AG09319 (cell line): ENCODE data around the gene TLE3.

Experiments
- DNase-seq: peaks from one replicate; pipeline ENCODE4 v3.0.0-alpha.2; 2010; ENCODE audit warnings: low read depth; ENCODE audit errors: extremely low read depth
- TF ChIP-seq, protein P1 (sequence below): IDR thresholded peaks from 2 replicates; pipeline ENCODE4 v1.5.1; 2011; ENCODE audit warnings: low read depth, mild to moderate bottlenecking, inconsistent platforms, low read length, moderate library complexity

TLE3 gene

GRCh38 chr15:70064441-70064840 is 33.3 kb downstream of the TLE3 start:
- TF ChIP-seq, protein P1, sequence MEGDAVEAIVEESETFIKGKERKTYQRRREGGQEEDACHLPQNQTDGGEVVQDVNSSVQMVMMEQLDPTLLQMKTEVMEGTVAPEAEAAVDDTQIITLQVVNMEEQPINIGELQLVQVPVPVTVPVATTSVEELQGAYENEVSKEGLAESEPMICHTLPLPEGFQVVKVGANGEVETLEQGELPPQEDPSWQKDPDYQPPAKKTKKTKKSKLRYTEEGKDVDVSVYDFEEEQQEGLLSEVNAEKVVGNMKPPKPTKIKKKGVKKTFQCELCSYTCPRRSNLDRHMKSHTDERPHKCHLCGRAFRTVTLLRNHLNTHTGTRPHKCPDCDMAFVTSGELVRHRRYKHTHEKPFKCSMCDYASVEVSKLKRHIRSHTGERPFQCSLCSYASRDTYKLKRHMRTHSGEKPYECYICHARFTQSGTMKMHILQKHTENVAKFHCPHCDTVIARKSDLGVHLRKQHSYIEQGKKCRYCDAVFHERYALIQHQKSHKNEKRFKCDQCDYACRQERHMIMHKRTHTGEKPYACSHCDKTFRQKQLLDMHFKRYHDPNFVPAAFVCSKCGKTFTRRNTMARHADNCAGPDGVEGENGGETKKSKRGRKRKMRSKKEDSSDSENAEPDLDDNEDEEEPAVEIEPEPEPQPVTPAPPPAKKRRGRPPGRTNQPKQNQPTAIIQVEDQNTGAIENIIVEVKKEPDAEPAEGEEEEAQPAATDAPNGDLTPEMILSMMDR: no peak
- DNase-seq: no peak

GRCh38 chr15:70063980-70064379 is 33.7 kb downstream of the TLE3 start:
- TF ChIP-seq, protein P1: no peak
- DNase-seq: no peak

GRCh38 chr15:70063261-70063925 is 34.3 kb downstream of the TLE3 start:
- TF ChIP-seq, protein P1: no peak
- no peak for DNase-seq

DNA sequence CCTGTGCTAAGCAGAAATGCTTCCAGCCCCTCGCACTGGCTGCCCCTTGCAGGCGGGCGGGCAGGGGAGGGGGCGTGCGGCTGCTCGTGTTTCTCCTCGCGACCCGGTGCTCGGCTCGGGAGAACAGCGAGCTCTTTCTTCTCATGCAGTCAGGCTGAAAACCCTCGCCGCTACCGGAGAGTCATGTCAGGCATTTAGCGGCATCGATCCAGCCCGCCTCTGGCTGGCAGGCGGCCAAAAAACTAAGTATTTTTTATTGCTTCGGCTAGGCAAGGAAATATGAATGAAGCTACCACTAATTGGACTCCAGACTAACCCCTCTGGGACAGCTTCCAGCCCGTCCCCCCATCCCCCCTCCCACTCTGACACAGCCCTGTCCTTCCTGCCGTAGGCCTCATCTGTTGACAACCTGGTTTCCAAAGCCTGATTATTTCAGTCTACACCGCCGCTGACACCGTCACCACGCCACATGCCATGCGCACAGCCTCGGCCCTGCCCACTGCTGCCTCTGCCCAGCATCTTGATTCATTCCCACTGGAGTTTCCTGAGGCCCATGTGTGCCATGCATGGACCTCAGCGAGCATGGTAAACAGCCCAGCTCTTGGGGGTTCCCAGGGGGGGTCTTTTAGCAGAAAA is 35.3 kb downstream of the TLE3 start:
- TF ChIP-seq, protein P1: no peak
- DNase-seq: peak; percentile 76

DNA sequence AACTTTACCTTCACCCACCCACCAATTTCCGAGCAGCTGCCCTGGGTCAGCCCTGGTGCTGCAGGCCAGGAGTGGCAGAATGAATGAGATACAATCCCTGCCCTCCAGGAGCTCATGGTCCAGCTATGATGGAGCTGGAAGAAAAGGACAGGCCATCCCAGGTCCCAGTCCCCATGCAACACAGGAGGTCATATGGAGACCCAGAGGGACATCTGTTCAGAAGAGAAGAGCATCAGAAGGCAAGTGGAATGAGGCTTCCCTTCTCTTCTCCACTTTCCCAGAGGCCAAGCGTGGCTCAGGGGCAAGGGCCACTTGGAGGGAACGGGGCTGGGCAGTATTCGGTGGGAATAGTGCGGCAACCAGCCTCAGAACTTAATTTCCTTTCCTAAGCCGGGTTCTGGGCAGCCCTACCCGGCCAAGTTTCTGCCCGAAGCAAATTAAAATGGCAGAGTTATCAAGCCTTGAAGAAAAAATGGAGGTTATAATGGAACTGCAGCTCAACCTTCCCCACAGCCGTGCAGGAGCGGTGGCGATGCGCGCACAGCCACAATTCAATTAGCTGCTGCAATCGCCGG is 35.9 kb downstream of the TLE3 start:
- DNase-seq: no peak
- TF ChIP-seq, protein P1: no peak

GRCh38 chr15:70060993-70061305 is 36.8 kb downstream of the TLE3 start:
- TF ChIP-seq, protein P1: no peak
- DNase-seq: no peak

DNA sequence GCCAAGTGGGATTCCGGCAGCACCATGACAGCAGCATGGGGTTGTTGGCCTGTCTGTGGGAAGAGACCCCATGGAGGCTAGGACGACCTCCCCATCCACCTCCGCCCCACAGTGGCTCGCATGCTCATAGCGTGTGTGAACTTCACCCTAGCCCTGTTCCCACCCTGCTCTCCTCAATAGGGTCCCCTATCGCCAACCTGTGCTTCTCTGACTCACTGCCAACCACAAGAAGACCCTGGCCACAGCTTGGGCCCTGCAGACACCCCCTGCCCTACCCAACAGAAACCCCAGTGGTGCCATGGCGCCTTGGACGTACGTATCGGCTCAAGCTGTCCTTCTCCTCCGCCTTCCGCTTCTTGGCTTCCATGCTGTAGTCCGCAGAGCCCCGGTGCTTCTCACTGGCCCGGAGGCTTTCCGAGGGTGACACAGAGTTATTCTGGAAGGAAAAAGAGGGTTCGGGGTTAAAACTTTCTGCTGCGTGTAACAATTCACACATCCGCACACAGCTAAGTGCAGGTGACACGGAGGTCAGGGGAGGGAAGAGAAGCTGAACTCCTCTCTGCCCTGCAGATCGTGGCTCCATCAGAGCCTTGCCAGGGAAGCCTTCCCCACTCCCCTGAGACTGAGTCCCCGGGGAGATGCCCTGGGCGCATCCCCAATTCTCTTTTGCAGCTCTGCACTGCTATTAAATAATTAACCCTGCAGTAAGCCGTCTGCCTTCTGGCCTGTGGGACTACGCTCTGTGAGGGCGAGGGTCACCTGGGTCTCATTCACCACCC is 37.3 kb downstream of the TLE3 start:
- DNase-seq: no peak
- TF ChIP-seq, protein P1: no peak
